ENCODE measurements around the gene EVL. TPM values are rescaled to one million over a fixed set of nuclear protein-coding genes. Genes with fewer than 3 reads are reported as not detected.

EVL gene
- total RNA-seq, 1 donor from 2014 or later, result 40.8 TPM

DNA sequence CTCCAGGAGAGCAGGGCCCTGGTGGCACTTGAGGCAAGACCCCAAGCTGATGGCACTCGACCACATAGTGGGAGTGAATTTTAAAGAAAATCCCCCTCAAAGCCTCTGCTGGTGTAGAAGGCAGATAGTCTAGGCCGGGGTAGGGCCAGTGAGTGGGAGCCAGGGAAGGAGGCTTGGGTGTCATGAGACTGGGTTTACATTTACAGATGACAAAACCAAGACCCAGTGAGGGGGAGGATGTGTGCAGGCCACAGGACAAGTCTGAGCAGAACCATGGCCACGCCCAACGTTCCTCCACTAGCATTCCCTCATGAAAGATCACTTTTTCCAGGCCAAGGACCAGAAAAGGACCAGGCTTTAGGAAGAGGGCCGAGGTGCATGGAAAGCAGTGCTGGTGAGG, 42.0 kb downstream of the EVL start:
- no peak for DNase-seq (ENCODE audit: low read depth)

DNA sequence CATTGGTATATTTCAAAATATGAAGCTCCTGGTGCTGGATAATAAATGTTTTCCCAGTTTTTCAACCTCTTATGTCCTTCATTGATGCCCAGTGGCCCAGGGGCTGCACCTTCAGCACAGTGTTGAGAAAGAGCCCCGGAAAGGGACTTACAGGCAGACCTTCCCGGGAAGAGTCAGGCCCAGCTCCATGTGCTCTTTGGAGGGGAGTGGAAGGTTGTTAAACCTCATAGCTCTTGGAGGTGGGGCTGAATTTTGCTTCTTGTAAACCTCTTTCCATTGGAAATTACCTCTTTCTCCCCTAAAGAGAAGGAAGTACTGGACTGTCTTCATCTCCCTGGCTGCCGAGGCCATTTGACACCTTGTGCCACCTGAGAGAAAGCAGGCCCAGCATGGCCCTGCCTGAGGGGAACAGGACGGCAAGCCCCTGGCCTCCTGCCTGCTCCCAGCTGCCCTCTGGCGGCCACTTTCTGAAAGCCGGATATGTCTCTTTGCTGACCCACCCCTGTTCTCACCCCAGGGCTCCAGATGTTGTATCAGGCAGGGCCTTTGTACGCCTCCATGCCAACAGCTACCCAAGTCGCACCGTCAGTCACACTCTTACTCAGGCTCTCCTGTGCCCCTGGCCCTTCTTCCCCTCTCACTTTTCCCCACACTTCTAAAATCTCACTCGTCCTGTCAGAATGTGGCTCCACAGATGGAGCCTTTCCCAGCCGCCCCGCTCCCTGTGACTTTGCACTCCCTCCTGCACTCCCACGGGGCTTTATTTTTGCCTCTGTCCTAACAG, 43.0 kb downstream of the EVL start:
- peak; percentile 78 for DNase-seq (ENCODE audit: low read depth)

DNA sequence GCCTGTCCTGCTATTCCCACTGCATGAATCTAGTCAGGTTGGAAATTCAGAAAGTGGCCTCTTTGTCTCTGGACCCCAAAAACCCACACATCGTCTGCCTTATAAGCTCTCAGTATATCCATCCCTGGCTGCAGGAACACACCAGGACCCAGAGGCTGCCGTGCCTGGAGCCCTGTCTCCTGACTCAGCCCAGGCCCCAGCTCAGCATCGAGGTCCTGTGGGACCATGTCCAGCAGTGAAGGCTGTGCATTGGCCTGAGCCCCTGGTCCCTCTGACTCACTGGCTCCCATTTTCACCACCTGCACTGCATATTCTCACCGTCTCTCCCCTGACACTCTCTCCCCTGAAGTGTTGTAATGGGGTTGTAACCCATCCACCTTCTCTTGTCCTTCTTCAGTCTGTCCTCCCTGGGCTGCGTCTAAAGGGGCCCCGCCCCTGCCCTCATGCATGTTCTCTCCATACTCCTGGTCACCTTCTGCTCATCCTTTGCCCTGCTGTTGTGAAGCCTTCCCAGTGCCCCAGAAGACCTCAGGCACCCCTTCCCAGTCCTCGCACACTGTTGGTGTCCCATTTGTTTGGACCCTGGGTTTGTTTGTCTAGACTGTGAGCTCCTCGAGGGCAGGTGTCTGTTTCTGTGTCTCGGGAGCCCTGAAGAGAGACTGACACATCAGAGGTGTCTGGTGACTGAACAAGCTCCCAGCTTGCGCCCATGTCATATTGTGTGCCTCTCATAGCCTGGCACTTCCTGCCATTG, 43.8 kb downstream of the EVL start:
- DNase-seq (ENCODE audit: low read depth), result peak; percentile 23

DNA sequence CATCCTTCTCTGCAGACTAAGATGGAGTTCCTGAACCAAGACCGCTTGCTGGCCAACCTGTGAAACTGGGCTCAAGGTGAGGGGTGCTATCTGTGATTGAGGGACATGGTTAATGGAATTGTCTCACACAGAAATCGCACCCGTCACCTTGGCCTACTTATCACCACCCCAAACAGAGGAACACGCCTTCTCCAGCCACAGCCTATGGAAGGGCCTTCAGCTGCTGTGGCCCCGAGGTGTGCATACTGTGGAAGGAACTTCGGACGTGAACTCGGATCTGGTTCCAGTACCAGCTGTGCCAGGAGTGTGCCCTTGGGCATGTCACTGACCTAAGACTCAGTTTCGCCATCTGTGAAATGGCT, 44.4 kb downstream of the EVL start:
- no peak for DNase-seq (ENCODE audit: low read depth)

DNA sequence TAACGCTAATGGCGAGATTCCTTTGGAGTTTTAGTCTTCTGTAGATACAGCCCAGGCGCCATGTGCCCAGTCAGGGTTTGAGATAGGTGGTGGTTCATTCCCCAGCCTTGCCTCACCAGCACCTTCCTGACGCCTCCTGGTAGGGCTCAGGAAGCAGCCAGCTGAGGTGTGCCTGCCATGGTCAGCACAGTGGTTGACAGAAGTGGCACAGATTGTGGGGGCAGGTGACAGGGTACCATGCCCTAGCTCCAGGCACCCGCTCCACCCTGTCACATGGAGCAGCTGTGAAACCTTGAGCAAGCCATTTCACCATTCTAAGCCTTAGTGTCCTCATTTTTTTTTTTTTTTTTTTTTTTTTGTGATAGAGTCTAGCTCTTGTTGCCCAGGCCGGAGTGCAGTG, 45.6 kb downstream of the EVL start:
- DNase-seq (ENCODE audit: low read depth), result no peak

GRCh38 chr14:100111931-100112704, 46.9 kb downstream of the EVL start:
- DNase-seq (ENCODE audit: low read depth), result no peak

GRCh38 chr14:100114109-100114765, 49.0 kb downstream of the EVL start:
- no peak for DNase-seq (ENCODE audit: low read depth)

DNA sequence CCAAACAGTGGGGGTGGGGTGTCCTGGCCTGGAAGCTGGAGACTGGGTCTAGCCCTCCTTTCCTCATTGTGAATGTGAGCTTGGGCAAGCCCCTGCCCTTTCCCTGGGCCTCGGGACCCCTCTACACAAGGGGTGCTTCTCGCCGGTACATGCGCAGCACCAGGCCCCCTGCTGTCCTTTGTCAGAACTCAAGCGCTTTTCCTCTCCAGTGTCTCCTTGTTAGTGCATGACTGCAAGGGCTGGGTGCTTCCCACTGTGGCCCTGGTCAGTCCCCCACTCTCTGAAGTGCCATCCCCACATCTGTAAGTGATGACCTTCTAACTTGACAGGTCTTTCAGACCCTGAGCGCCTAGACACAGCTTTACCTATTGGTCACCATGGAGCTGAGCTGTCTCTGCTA, 50.0 kb downstream of the EVL start:
- no peak for DNase-seq (ENCODE audit: low read depth)

- no peak for DNase-seq (ENCODE audit: low read depth)
Observed at GRCh38 chr14:100115726-100116125, 50.5 kb downstream of the EVL start.

- DNase-seq (ENCODE audit: low read depth), result no peak
Observed at GRCh38 chr14:100116134-100116533, 50.9 kb downstream of the EVL start.

DNA sequence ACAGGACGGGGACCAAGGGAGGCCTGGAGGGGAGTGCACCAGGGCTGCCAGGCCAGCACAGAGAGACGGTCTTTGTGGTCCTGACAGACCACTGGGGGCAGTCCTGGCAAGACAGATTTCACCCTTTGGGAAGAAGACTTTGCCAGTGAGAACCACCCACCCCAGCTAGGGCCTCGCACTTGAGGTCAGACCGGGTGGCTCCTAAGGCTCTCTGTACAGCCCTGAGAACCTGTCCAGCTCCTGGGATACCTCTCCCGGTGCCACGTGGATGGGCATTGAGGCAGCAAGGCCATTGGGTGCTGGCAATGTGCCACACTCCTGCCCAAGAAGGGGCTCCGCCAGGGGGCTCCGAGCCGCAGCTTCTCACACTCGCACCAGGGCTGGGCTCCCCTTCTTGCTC, 51.8 kb downstream of the EVL start:
- no peak for DNase-seq (ENCODE audit: low read depth)

DNA sequence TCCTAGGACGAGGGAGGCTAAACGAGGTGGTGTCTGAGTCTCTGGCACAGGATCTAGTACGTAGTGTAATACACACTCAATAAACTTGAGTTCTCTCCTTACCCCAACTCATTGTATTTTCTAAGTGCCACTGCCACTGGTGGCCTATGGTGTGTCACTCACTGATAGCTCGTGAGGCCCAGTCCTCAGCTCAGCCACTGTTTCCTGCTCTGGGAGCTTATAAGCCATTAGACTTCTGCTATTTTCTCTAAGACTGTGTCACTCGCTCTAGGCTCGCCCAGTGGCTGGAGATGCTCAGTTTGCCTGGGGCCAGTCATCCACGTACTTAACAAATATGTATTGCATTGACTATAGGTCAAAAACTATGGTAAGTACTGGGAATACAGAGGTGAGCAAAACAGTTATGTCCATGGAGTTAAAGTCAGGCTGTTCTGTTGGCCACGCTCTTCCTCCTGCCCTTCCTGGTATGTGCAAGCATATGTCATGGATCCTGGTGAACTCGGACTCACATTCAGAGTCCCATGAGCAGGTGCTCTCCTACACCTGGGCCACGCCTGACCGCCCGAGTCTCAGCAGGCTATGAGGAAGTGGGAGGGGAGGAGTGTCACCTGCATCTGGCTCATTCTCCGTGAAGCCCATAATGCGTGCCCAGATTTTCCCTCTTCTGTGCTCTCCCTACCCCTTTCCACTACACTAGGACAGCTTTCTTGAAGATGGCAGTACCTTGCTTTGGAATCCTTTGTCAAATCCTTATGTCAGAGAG, 52.6 kb downstream of the EVL start:
- no peak for DNase-seq (ENCODE audit: low read depth)

- DNase-seq (ENCODE audit: low read depth), result no peak
Observed at GRCh38 chr14:100118396-100119011, 53.3 kb downstream of the EVL start.

DNA sequence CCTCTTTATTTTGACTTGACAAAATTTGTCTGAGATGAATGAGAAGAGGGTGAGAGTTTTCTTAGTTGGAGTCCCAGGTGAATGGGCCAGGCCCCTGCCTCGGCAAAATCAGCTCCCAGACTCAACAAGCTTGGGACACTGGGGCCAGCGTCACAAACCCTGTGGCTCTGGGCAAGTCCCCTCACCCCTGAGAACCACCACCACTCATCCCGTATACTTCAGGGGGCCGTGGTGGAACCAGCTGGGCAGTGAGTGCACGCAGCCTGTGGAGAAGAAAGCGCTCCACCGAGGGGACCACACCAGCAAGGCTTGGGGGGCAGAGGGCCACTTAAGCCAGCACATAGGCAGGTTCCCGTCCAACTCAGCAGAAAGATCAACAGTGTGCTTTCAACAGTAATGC, 54.0 kb downstream of the EVL start:
- DNase-seq (ENCODE audit: low read depth), result no peak

DNA sequence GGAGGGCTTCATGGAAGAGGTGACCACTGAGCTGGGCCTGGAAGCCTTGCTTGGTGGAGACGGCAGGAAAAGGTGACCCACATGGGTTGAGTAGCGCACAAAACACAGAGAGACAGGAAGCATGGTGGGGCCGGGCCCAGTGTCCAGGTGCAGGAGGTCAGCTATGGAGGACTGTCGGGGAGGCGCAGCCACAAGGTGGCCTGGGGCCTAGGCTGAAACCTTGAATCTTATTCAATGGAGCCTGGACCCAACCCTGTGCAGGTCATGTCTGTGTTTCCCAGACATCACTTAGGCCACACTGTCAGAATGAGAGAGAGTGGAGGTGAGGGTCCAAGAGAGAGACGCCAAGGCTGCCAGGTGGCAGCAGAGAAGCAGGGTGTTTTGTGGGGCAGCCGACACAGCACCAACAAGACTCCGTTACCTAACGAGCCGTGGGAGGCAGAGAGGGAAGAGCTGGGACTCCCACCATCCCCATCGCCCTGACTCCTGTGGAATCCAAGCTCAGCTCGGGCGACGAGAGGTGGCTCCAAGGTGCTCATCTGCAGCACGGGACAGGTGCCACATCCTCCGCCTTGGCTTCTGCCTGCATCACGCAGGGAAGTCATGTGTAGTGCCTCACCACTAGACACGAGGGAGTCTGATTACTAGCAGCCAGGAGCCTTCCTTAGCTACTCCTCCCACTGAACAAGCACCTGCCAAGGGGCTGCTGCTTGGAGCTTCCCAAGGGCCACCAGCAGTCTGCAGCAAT, 55.5 kb downstream of the EVL start:
- peak; percentile 64 for DNase-seq (ENCODE audit: low read depth)

GRCh38 chr14:100121643-100122480, 56.6 kb downstream of the EVL start:
- DNase-seq (ENCODE audit: low read depth), result peak; percentile 97

GRCh38 chr14:100122481-100123223, 57.4 kb downstream of the EVL start:
- peak; percentile 98 for DNase-seq (ENCODE audit: low read depth)

DNA sequence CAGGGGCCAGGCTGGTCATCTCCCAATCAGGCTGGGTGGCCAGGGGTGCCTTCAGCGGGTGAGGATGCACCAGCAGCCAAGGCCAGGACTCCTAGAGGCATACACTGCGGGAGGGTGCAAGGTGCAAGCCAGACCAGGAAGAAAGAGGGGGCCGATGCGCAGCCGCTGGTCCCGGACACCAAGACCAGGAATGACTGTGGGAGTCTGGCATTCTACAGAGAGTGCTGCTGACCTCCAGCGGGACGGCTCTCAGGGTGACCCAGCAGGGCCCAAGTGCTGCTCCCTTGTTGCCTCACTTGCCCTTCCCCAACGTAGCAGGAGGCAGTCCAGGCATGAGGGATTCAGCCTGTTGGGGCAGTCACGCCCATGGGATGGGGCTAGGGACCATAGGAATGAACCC, 58.4 kb downstream of the EVL start:
- DNase-seq (ENCODE audit: low read depth), result no peak
